Chondrocyte (in vitro differentiated cells): Measurements from ENCODE around the gene MMP14. TPM values are rescaled to one million over a fixed set of nuclear protein-coding genes. Genes with fewer than 3 reads are reported as not detected.

Experiments
- DNase-seq: peaks from one replicate; pipeline ENCODE4 v3.0.0; 2021; ENCODE audit warnings: mixed read lengths, low spot score
- H3K27ac Mint-ChIP-seq: one replicate; pipeline ENCODE4 v1.8.0; 2021; ENCODE audit warnings: mild to moderate bottlenecking, moderate library complexity, mixed read lengths; ENCODE audit not compliant: unreplicated experiment
- H3K27me3 Mint-ChIP-seq: 2 replicates; pipeline ENCODE4 v1.8.0; 2021; ENCODE audit warnings: low read depth, mixed read lengths
- H3K36me3 Mint-ChIP-seq: 2 replicates; pipeline ENCODE4 v1.8.0; 2021; ENCODE audit warnings: low read depth, mixed read lengths
- H3K4me1 Mint-ChIP-seq: 2 replicates; pipeline ENCODE4 v1.8.0; 2021; ENCODE audit warnings: low read depth, mild to moderate bottlenecking, mixed read lengths
- H3K4me3 Mint-ChIP-seq: one replicate; pipeline ENCODE4 v1.8.0; 2021; ENCODE audit warnings: mild to moderate bottlenecking, moderate library complexity, mixed read lengths; ENCODE audit not compliant: unreplicated experiment
- H3K9me3 Mint-ChIP-seq: 2 replicates; pipeline ENCODE4 v1.8.0; 2021; ENCODE audit warnings: low read depth, mixed read lengths
- total RNA-seq: library from RNA; stranded (reverse); gene quantifications from 3 replicates; pipeline ENCODE4 v1.2.1, GENCODE V29; 2021
- TF ChIP-seq, protein P1 (sequence below): fragments of 200-600 bp; sonication (generic); IDR thresholded peaks from 2 replicates; pipeline ENCODE4 v1.5.0; 2021; ENCODE audit warnings: antibody characterized with exemption, mild to moderate bottlenecking, moderate library complexity

MMP14 gene
- total RNA-seq, 1 donor from 2014 or later = 987 TPM

GRCh38 chr14:22883173-22883976 lies 47.0 kb downstream of the MMP14 start, which contains the start of gene REM2:
REM2 (plus strand) TSS chr14:22883222; CDS start chr14:22883288, 66 bp downstream.
- no peak within 1 kb of the TSS for H3K4me3 Mint-ChIP-seq
- TF ChIP-seq, protein P1, sequence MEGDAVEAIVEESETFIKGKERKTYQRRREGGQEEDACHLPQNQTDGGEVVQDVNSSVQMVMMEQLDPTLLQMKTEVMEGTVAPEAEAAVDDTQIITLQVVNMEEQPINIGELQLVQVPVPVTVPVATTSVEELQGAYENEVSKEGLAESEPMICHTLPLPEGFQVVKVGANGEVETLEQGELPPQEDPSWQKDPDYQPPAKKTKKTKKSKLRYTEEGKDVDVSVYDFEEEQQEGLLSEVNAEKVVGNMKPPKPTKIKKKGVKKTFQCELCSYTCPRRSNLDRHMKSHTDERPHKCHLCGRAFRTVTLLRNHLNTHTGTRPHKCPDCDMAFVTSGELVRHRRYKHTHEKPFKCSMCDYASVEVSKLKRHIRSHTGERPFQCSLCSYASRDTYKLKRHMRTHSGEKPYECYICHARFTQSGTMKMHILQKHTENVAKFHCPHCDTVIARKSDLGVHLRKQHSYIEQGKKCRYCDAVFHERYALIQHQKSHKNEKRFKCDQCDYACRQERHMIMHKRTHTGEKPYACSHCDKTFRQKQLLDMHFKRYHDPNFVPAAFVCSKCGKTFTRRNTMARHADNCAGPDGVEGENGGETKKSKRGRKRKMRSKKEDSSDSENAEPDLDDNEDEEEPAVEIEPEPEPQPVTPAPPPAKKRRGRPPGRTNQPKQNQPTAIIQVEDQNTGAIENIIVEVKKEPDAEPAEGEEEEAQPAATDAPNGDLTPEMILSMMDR = no peak
- H3K4me1 Mint-ChIP-seq = peaks cover 22% of the 10 kb centered on the region
- no peak for DNase-seq
- peak within 1 kb of the TSS; percentile 8 for H3K27ac Mint-ChIP-seq
- H3K9me3 Mint-ChIP-seq = no peaks in the 10 kb centered on the region
- H3K36me3 Mint-ChIP-seq = peaks cover 8% of the 10 kb centered on the region
- no peaks in the 10 kb centered on the region for H3K27me3 Mint-ChIP-seq

GRCh38 chr14:22884076-22884737 lies 47.8 kb downstream of the MMP14 start:
- no peak for DNase-seq
- H3K4me1 Mint-ChIP-seq = peaks cover 22% of the 10 kb centered on the region
- H3K27me3 Mint-ChIP-seq = no peaks in the 10 kb centered on the region
- peaks cover 3% of the 10 kb centered on the region for H3K36me3 Mint-ChIP-seq
- TF ChIP-seq, protein P1 = no peak
- H3K27ac Mint-ChIP-seq = peak overlapping the region; percentile 0
- H3K9me3 Mint-ChIP-seq = no peaks in the 10 kb centered on the region
- no peak overlapping the region for H3K4me3 Mint-ChIP-seq

- Mint-ChIP-seq H3K27me3 (no peaks in the 10 kb centered on the region), H3K9me3 (no peaks in the 10 kb centered on the region), H3K36me3 (no peaks in the 10 kb centered on the region), H3K4me1 (peaks cover 22% of the 10 kb centered on the region), H3K4me3 (no peak overlapping the region), H3K27ac (no peak overlapping the region)
- no peak for DNase-seq
- TF ChIP-seq, protein P1 = no peak
These were observed 48.5 kb downstream of the MMP14 start for GRCh38 chr14:22884738-22885523.

DNA sequence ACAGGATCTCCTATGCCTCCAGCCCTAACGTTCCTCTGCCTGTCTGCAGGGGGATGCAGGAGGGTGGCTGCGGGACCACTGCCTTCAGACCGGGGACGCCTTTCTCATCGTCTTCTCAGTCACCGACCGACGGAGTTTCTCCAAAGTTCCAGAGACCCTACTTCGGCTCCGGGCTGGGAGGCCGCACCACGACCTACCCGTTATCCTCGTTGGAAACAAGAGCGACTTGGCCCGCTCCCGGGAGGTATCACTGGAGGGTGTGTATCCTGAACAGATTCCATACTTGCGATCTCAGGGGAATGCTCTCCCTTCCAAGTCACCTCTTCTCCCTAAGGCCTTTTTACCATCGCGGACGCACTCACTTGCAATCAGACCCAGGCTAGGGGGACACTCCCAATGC lies 49.6 kb downstream of the MMP14 start:
- Mint-ChIP-seq H3K27ac (no peak overlapping the region), H3K4me1 (peaks cover 22% of the 10 kb centered on the region)

More for the DNA sequence above, 49.6 kb downstream of the MMP14 start:
- TF ChIP-seq, protein P1 = no peak
- DNase-seq = no peak
- no peaks in the 10 kb centered on the region for H3K36me3 Mint-ChIP-seq
- peak overlapping the region; percentile 90 for H3K4me3 Mint-ChIP-seq
- H3K9me3 Mint-ChIP-seq = no peaks in the 10 kb centered on the region
- no peaks in the 10 kb centered on the region for H3K27me3 Mint-ChIP-seq
